Activated CD4-positive, alpha-beta T cell treated with anti-CD3 and anti-CD28 coated beads, Interleukin-2, amount 50 U/mL, for 24 hours (primary cell): Measurements from ENCODE around the gene TBC1D3.
"Not testable (repeated sequence)": the region's sequence is repeated elsewhere in the genome, so short reads cannot be mapped to it uniquely, and the experiment has no call there.

ENCODE experiments used
- DNase-seq, 2 donors: peaks; one replicate each; pipeline ENCODE4 v3.0.0-alpha.2; 2020; ENCODE audit warnings: low read depth in 1 of 2, low spot score in 1 of 2

TBC1D3 gene

DNA sequence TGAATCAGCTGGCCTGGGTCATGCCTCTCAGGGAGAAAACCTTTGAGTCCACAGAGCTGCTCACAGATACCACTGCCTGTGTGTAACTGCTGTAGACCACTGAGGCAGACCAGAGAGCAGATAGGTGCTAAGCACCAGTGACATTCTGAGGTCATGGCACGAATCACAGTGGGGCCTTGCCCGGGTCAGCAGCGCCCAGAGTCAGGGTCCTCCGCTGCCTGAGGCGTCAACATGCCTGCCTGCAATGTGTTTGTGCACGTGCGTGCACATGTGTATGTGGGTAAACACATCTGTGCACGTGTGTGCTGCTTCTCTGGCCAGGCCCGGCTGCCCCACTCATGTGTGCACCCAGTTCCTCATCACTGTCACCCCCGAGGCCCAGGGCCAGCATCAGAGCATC lies at the start of gene TBC1D3:
Gene TBC1D3 (minus strand): TSS at position 101 of the 400 bp plus-strand sequence. CDS start 1,526 bp downstream, outside the sequence.
- not testable (repeated sequence) for DNase-seq

DNA sequence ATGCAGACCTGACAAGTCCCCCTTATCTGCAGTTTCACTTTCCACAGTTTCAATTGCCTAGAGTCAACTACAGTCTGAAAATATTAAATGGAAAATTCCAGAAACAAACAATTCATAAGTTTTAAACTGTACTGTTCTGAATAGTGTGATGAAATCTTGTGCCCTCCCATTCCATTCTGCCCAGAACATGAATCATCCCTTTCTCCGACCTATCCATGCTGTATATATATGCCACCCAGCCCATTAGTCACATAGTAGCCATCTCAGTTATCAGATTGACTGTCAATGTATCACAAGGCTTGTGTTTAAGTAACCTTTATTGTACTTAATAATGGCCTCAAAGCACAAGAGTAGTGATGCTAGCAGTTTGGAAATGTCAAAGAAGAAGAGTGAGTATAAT lies 40.4 kb upstream of the TBC1D3 start:
- DNase-seq, result not testable (repeated sequence)

DNA sequence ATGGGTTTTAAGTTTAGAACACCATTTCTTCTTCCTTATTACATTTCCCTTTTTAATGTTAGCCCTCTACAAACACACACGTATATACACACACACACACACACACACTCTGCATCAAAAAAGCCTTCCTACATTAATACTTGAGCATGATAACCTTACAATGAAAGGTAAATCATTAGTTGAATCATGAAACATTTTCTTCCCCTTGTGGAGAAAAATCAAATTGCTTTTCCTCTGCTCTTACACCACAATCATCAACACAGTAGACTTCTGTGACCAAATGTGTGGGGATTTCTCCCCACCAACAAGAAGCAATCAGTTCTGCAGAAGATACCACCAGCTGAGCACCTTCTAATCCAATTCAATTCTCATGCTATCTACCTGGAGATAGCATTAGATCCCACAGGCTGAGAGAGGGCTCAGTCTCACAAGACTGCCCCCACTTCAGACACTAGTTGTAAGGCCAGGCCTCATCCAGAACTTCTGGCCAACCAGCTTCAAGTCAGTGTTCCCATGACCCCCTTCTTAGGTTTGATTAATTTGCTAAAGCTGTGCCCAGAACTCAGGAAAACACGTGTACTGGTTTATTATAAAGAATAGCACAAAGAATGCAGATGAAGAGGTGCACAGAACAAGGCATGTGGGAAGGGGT lies 33.6 kb upstream of the TBC1D3 start:
- not testable (repeated sequence) for DNase-seq

DNA sequence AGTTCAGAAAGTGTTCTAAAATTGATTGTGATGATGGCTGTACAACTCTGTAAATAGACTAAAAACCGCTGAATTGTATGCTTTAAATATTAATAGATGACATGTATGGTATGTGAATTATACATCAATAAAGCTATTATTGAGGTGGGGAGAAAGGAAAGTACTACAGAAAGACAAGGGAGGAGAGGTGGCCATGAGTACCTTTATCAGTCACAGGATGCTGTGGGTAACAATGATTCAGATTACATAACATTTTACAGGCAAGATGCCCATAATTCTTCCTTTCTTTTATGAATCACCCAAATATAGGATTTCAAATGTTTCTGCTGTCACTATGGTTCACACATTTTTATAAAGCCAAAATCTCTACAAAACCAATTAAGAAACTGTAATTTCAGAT lies 28.5 kb upstream of the TBC1D3 start:
- not testable (repeated sequence) for DNase-seq

DNA sequence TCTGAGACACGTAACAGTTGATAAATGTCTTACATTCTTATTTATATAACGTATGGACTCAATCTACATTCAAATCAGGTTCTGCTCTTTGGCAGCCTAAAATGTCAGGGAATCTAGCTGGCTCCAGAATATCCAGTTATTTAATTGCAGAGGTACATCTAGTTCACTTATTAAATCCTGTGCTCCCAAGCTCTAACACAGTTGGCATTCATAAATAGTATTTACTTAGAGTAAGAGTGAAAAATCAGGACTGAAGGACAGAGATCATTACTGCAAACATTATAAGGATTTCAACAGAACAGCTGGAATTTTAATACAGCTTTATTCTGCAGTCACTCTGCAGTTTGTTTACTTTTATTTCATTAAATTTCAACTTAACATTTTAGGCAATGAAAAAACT lies 7.9 kb upstream of the TBC1D3 start:
- DNase-seq, result not testable (repeated sequence)

DNA sequence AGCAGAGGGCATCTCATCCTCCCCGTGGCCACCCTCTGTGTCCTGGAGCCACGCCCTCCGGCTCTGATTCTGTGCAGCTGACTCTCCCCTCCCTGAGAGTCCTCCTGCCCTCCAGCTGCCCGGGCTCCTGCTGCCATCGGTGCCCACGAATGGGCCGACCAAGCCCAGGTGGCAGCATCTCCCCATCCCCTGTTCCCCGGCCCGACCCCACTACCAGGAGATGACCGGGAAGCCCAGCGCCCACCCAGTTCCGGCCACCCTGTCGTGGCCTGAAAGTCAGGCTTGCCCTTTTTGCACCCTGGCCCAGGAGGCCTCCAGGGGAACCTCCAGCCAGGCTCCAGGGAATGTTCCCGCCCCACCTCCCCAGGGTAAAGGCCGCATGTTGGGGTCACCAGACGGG lies 57.5 kb downstream of the TBC1D3 start:
- not testable (repeated sequence) for DNase-seq
